NOMO-1 (cell line): ENCODE results near the gene MOV10L1.

Experiments
- DNase-seq, 2 experiments: peaks; one replicate each; lab custom pipeline; 2025; ENCODE audit not compliant: unreplicated experiment in 2 of 2; lab: John Stamatoyannopoulos, UW

MOV10L1 gene

DNA sequence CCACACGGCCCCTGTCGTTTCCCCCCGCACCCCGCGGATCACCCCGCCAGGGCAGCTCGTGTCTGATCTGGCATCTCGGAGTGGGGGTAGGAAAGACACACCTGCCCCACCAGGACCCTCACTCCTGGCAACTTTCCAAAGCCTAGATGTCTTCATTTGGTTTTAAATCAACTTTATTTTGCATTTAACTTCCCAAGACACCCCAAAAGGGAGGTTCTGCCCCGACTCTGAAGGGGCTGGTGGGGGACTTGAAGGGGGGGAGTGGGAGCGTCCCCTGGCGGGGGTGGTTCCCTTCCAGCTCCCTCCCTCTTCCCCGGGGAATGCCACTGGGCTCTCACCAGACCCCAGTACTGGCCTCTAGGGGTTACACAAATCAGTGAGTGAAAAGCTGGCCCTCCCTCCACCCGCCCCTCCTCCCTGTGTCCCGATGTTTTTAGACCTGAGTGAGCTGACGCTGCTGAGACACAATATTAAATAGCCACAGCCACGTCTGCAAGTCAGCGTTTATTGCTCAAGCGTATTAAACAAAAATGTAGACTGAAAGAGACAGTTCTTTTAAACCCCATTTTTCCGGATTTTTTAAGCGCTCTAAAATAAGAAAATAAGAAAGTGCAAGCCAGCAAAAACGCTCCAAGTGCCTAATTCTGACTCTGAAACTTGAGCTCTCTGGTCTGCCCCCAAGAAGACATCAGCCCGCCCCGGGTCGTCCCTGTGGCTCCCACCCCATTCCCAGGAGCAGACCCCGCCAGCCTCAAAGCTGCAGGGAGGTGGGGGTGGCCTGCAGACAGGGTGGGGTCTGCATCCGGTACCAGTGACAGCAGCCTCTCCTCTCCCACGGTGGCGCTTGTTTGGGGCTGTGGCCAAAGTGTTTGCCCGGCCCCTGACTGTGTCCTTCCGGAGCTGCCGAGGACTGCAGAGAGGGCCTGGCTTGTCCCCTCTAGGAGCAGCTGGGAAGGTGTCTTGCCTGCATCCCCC is 30.6 kb upstream of the MOV10L1 start:
- DNase-seq = no peak

DNA sequence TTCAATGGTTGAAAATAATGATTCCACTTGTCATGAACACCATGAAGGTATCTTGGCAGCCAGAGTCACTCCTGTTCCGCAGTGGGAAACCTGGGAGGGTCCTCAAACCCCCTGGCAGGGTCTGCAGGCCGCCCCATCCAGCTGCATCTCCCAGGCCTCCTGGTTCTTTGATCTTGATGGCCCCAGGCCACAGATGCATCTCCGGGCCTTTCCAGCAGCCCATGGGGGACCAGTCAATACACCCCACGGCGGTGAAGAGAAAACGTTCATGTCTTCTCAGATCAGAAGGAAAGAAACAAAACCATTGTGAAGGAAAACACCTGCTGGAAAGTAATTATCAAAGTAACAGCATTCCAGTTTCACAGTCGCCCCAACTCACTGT is 29.9 kb upstream of the MOV10L1 start:
- no peak for DNase-seq

DNA sequence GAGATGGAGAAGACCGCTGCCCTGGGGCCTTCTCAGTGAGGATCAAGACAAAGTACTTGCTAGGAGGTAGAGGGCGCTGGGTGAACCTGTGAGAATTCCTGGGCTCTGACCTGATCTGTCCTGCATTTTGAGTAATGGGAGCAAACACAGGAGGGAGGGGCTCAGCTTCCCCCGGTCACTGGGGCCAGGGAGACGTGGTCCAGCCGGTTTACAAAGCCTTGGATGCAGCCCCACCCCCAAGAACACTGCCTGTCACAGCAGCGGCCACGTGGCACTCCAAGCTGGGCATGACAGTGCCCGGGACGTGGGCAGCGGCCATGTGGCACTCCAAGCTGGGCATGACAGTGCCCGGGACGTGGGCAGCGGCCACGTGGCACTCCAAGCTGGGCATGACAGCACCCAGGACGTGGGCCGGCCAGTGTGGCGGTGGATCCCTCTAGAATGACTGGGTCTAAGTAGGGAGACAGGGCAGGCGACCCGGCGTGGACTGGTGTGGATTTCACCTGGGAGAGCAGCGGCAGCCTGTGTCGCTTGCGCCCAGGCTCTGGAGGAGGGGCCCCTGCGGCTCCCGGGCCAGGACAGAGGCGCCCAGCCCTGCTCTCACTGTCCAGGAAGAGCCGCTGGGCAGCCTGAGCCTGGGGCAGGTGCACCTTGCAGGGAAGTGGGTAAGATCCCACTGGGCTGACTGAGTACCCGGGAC is 29.2 kb upstream of the MOV10L1 start:
- DNase-seq = no peak

DNA sequence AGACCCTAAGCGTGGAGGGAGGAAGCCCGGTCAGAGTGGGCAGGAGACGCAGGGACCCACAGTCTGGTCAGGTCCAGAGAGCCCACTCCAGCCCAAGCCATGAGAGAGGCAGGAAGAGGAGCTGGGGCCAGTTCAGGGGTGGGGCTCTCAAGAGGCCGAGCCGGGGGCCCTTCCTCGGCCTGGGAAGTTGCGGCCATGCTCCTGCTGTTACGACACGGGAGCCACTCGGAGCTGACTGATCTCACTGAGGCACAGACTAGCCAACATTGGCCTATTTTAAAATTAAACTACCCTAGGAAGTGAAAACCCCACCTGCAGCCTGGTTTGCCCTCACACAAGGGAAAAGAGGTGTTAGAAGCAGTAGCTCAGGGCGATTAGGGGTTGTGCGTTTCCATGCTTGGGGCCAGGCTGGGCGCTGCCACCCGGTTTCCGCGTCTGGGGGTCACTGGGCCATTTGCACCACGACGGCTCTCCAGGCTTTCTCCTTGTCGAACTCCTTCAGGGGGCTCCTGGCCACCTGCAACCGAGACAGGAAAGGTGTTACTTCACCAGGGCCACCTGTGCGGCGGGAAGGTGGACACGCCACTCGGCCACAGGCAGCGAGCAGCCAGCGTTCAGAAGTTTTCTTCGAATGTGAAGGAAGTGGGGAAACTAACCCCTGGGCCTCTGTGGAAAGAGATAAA is 28.5 kb upstream of the MOV10L1 start:
- no peak for DNase-seq

DNA sequence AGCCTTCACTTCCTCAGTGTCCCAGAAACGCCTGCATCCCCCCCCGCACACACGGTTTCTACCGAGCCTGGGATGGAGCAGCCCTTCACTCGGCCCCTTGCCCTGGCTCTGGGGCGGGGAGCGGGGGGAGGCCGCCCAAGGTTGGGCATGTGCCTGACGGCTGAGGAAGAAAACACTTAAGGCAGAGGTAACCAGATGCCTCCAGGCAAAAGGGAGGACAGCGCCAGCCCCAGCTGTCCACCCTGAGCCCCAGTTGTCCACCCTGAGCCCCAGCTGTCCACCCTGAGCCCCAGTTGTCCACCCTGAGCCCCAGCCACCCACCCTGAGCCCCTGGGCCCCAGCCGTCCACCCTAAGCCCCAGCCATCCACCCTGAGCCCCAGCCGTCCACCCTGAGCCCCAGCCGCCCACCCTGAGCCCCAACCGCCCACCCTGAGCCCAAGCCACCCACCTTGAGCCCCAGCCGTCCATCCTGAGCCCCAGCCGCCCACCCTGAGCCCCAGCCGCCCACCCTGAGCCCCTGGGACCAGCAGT is 27.9 kb upstream of the MOV10L1 start:
- no peak for DNase-seq

DNA sequence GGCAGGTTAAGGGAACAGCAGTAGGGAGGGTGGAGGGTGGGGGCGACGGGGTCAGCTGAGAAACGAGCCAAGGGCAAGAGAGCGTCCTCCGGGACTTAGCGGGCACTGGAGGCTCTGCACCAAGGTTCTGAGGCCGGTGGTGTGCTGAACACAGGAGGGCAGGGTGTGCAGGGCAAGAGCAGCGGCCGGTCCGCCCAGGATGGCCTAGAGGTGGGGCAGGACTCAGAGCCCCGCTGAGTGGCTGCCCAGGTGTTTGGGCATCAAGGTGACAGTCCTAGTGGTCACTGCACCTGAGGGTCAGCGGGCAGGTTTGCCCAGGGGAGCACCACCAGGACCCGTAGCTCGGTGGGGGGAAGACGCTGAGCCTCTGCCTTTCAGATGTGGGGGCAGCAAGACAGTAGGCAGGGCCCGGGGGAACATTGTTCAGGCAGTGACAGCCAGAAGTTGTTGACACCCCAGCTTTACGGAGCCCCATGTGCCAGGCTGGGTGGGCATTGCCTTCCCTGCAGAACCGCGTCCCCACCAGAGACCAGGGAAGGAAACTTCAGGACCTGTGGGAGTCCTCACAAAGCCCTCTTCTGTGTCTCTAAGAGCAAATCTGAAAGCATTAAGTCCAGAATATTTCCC is 27.2 kb upstream of the MOV10L1 start:
- DNase-seq = no peak

DNA sequence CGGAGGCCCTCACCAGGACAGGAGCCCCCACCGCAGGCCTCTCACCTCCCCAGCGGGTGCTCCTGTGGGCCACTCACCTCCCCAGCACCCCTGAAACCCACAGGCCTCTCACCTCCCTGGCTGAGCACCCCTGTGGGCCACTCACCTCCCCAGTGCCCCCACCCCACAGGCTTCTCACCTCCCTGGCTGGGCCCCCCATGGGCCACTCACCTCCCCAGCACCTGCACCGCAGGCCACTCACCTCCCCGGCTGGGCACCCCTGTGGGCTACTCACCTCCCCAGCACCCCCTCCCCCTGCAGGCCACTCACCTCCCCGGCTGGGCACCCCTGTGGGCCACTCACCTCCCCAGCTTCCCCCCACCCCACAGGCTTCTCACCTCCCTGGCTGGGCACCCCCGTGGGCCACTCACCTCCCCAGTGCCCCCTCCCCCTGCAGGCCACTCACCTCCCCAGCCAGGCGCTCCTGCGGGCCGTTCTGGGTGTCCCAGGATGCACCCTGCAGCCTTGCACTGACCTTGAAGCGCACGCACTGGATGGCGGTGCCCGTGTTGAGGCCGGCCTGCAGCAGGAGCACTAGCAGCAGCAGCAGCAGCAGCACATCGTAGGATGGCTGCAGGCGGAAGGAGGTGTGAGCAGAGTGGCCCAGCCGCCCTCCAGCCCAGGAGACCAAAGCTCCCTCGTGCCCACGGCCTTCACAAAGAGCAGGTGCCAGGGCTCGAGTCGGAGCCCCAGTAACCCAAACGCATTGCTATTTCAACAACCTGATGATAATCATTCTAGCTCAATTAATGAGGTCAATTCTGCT is 26.0 kb upstream of the MOV10L1 start:
- no peak for DNase-seq

DNA sequence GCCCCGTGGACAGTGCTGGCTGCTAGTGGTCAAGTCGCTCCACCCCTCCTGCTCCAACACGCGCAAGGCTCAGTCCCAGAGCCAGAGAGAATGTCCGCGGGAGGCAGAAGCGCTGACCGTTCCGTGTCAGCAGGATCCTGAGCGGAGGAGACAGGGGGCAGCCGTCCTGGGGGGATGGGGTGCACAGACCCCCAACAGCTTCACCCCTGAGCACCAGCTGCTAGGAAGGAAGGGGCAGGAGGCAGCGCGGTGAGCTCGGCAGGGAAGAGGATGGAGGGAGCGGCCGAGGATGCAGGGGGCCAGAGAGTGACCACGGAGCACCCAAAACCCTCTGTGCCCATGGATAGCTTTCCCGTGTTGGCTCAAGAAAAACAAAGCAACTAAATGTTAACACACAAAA is 25.4 kb upstream of the MOV10L1 start:
- no peak for DNase-seq

DNA sequence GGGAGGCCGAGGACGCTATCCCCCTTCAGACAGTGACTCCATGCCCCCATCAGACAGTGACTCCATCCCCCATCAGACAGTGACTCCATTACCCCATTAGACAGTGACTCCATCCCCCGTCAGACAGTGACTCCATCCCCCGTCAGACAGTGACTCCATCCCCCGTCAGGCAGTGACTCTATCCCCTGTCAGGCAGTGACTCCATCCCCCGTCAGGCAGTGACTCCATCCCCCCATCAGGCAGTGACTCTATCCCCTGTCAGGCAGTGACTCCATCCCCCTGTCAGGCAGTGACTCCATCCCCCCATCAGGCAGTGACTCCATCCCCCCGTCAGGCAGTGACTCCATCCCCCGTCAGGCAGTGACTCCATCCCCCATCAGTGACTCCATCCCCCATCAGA is 22.6 kb upstream of the MOV10L1 start:
- DNase-seq = no peak

DNA sequence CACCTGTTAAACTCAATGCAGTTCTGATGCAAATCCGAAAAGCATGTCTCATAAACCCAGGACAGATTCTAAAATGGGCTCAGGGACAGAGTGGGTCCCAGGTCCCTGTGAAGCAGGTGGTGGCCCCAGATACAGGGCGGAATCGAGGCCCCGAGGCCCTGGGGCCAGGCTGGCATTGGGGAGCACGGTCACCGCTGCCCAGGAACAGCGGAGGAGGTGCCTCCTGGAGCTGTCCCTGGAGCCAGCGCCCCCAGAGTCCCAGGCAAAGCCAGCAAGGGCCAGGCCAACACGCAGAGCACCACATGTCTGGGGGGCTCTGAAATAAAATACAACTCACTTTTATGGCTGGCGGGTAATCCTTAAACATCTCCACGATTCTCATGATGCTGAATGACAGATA is 21.7 kb upstream of the MOV10L1 start:
- DNase-seq = no peak

DNA sequence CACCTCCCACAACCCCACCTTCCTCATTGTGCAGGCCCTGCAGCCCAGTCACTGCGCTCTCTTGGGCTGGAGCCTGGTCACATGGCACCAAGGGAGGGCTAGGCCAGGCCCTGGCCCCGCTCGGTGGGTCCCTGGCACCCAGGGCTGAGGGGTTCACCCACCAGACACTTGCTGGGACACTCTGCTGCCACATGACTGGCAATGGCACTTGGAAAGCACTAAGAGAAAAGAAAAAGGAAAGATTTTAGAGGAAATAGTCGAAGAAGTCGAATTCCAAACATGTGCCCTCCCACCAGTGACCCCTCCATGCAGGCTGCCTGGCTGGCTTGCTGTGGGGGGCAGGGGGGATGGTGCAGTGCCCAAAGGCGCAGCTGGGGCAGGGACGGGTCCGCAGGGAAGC is 19.4 kb upstream of the MOV10L1 start:
- no peak for DNase-seq

DNA sequence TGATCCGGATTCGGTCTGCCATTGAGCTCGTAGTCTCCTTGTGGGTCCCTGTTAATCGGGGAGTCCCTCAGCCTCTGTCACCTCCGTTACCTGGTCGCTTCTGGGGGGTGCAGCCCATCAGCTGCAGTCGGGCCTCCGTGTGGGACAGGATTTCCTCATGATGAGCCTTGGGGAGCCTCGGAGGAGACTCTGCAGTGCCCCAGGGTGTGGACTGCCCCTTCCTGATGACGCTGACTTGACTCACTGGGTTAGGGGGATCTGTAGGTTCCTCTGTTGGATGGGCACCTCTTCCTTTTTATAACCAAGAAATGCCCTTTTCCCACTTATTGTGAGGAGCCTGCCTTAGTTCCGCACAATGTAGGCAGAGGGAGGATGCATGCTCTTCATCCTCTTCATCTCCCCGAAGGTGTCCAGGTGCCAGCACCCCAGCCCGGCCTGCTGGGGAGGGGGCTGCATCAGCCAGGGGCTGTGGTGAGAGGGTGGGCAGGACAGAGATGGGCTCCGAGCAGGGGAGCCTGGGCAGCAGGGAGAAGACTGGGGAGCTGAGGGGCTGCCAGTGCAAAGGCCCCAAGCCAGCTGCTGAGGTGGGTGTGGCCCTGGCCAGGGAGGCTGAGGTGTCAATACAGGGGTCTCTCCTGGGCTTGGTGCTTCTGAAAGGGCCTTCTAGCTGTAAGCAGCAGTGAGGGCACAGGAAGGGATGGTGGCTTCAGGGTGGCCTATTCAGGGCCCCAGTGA is 18.2 kb upstream of the MOV10L1 start:
- DNase-seq = no peak

DNA sequence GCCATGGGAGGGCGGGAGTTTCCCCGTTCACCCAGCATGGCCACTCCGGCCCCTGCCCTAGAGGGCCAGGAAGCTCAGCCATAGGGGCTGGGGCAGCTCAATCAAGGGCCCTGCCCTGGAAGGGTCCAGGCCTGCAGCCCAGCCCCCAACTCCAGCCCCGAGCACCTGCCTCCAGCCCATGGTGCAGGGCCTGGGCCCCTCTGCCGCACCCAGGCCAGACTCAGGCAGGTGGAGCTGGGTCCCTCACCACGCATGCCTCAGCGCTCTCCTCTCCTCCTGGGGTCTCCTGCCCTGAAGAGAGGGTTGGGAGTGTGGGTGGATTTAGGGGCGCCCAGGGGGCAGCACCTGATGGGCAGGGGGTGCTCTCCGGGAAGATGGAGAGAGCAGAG is 17.6 kb upstream of the MOV10L1 start:
- no peak for DNase-seq

DNA sequence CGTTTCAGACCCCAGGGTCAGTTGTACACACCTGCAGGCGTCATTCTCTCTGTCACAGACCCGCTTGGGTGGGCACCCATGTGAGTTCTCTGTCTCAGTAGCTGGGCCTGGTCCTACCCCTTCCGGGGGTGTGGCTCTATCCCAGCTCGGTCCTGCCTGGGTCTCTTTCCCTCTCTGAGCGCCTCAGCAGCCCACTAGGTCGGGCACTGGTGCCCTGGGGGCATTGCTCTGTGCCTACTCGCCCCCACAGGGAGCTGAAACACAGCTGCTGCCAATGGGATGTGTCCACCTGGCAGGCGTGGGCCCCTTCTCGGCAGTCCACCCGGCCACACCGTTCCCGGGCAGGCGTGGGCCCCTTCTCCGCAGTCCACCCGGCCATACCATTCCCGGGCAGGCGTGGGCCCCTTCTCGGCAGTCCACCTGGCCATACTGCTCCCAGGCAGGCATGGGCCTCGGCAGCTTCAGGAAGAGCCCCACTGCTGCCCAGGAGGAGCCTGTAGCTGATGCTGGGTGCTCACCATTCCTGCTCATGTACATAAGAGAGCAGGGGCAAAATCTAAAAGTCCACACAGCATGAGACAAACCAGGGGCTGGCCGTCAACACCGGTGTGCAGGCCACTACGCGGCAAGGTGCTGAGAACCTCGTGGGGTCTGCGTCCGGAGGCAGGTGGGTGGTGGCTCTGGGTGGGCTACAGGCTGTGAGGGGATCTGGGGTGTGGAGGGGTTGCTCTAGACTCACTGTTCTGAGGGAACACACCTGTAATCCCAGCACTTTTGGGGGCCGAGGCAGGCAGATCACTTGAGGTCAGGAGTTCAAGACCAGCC is 16.9 kb upstream of the MOV10L1 start:
- no peak for DNase-seq

DNA sequence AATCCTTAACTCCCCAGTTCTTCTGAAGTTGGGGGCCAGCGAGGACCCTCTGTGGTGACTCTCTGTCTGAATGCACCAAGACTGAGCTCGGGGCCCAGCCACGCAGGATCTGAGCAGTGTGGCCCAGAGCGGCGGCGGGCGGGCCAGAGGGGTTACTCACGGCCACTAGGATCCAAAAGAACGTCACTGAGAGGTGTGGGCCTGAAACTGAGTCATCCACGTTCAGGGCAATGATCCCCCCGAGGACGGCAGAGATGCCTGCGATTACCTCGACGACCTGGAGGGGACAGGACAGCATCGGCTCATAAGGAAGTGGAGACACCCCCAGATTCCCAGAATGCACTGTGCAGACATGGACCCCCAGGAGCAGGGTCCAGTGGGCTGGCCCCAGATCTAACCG is 15.8 kb upstream of the MOV10L1 start:
- DNase-seq = no peak

DNA sequence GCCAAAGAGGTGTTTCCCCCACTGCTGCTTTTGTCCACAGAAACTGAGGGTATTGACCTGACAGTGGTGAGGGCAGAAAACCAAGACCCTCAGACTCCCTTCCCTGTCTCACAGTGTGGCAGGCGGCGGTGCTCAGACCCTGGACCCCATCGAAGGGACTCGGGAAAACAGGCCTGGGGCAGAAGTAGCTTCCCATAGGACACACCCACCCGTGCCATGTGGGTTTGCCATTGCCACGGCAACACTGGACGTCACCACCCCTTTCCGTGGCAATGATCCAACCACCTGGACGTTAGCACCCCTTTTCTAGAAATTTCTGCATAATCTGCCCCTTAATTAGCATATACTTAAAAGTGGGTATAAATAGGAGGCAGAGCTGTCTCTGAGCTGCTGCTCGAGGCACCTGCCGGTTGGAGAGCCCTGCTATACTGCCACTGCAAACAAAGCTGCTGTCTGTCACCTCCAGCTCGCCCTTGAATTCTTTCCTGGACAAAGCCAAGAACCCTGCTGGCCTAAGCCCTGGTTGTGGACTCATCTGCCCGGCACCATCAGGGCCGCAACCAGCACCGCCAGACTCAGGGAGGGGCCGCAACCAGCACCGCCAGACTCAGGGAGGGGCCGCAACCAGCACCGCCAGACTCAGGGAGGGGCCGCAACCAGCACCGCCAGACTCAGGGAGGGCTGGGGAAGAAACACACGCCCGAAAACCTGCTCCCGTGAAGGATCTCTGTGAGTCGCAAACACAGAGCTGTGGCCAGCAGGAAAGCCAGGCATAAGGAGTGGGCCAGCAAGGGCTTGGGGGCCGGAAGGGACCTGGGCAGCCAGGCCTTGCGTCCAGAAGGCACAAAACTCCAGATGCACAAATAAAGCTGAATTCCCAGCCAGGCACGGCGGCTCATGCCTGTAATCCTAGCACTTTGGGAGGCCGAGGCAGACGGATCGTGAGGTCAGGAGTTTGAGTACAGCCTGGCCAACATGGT is 15.0 kb upstream of the MOV10L1 start:
- DNase-seq = no peak
